Mesendoderm (in vitro differentiated cells): ENCODE data around the gene NPHP3.
"Not testable (repeated sequence)": the region's sequence is repeated elsewhere in the genome, so short reads cannot be mapped to it uniquely, and the experiment has no call there.

Experiments
- DNase-seq: peaks from one replicate; pipeline ENCODE4 v3.0.0; 2013
- H2AK5ac ChIP-seq: 2 replicates; pipeline ENCODE4 v1.6.1; 2013; ENCODE audit warnings: low read length, inconsistent platforms
- H2BK120ac ChIP-seq: 2 replicates; pipeline ENCODE4 v1.6.1; 2013; ENCODE audit warnings: low read depth, mild to moderate bottlenecking, low read length, moderate library complexity, mixed read lengths
- H2BK15ac ChIP-seq: replicated peaks from 2 replicates; pipeline ENCODE4 v1.6.1; 2013; ENCODE audit warnings: low read depth, mild to moderate bottlenecking, moderate library complexity
- H2BK5ac ChIP-seq: 2 replicates; pipeline ENCODE4 v1.6.1; 2013; ENCODE audit warnings: low read length, inconsistent platforms
- H3K18ac ChIP-seq: 2 replicates; pipeline ENCODE4 v1.6.1; 2013; ENCODE audit warnings: mild to moderate bottlenecking, low read length, mixed read lengths
- H3K23ac ChIP-seq: one replicate; pipeline ENCODE4 v1.6.1; 2013; ENCODE audit warnings: low read length
- H3K27ac ChIP-seq: 2 replicates; pipeline ENCODE4 v1.5.1; 2013; ENCODE audit warnings: low read depth, mild to moderate bottlenecking, inconsistent platforms, low read length, moderate library complexity
- H3K27me3 ChIP-seq: 2 replicates; pipeline ENCODE4 v1.6.1; 2013; ENCODE audit warnings: low read length, control low read depth, mild to moderate bottlenecking, inconsistent platforms; ENCODE audit not compliant: insufficient read depth, poor library complexity
- H3K36me3 ChIP-seq: 2 replicates; pipeline ENCODE4 v1.6.1; 2013; ENCODE audit warnings: low read length, inconsistent platforms; ENCODE audit not compliant: control insufficient read depth, insufficient read depth
- H3K4ac ChIP-seq: one replicate; pipeline ENCODE4 v1.6.1; 2013; ENCODE audit warnings: low read depth, mild to moderate bottlenecking, low read length, moderate library complexity
- H3K4me1 ChIP-seq: 2 replicates; pipeline ENCODE4 v1.6.1; 2013; ENCODE audit warnings: low read depth, low read length, inconsistent platforms; ENCODE audit not compliant: control insufficient read depth
- H3K4me2 ChIP-seq: 2 replicates; pipeline ENCODE4 v1.6.1; 2013; ENCODE audit warnings: low read length
- H3K4me3 ChIP-seq: 2 replicates; pipeline ENCODE4 v1.5.1; 2013; ENCODE audit warnings: mild to moderate bottlenecking, low read length
- H3K56ac ChIP-seq: one replicate; pipeline ENCODE4 v1.6.1; 2013; ENCODE audit warnings: low read length
- H3K79me1 ChIP-seq: 2 replicates; pipeline ENCODE4 v1.6.1; 2013; ENCODE audit warnings: low read length, inconsistent platforms
- H3K79me2 ChIP-seq: 2 replicates; pipeline ENCODE4 v1.6.1; 2013; ENCODE audit warnings: mild to moderate bottlenecking, low read length; ENCODE audit not compliant: control insufficient read depth, insufficient read depth
- H3K9ac ChIP-seq: 2 replicates; pipeline ENCODE4 v1.6.1; 2013; ENCODE audit warnings: low read length, inconsistent platforms
- H4K5ac ChIP-seq: one replicate; pipeline ENCODE4 v1.6.1; 2013; ENCODE audit warnings: low read length
- H4K8ac ChIP-seq: one replicate; pipeline ENCODE4 v1.6.1; 2013; ENCODE audit warnings: low read depth, mild to moderate bottlenecking, control low read depth, low read length, moderate library complexity
- WGBS: extraction: QIAGEN DNeasy Blood & Tissue Kit; methylation state at CpG from one replicate; pipeline ENCODE4 v1.1.7; 2013; ENCODE audit warnings: low lambda C conversion rate, missing lambda C conversion rate; ENCODE audit not compliant: insufficient coverage; ENCODE audit errors: extremely low coverage; 5-methylcytosine and 5-hydroxymethylcytosine counted together

Gene NPHP3

DNA sequence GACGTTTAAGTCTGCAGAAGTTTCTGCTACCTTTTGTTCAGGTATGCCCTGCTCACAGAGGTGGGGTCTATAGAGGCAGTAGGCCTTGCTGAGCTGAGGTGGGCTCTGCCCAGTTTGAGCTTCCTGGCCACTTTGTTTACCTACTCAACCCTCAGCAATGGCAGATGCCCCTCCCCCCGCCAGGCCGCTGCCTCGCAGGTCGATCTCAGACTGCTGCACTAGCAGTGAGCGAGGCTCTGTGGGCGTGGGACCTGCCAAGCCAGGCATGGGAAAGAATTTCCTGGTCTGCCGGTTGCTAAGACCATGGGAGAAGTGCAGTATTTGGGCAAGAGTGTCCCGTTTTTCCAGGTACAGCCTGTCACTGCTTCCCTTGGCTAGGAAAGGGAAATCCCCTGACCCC lies 24.5 kb upstream of the NPHP3 start:
- not testable (repeated sequence) for H3K79me2 ChIP-seq, H2BK120ac ChIP-seq, H3K4me3 ChIP-seq, DNase-seq, H4K5ac ChIP-seq, H2BK15ac ChIP-seq, H3K4me1 ChIP-seq, H2AK5ac ChIP-seq, H3K4ac ChIP-seq, H3K23ac ChIP-seq, H3K36me3 ChIP-seq, H4K8ac ChIP-seq, H3K27me3 ChIP-seq, H3K27ac ChIP-seq, H3K4me2 ChIP-seq, H3K18ac ChIP-seq, H3K9ac ChIP-seq, H3K56ac ChIP-seq, H3K79me1 ChIP-seq, H2BK5ac ChIP-seq
- WGBS = no CpG with 5 or more reads among the region's 9 CpGs

DNA sequence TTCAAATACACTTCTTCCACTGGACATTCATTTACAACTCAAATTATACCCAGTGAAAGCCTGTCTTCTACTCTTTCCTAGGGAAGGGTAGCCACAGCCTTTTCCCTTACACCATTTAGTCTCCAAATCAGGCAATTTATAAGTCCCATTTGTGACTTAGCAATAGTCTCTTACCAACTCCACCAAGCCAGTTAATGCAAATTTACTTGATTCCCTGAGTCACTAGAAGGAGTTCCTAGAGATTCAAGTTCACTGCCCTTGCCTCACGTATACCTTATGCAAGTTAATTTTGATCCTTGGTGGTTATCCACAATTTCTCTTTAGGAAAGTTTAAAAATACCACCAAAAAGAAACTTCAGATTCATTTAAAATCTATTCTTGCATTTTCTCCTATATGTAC lies 16.1 kb upstream of the NPHP3 start:
- H3K4me2 ChIP-seq = no peak overlapping the region
- no peaks in the 10 kb centered on the region for H3K27me3 ChIP-seq
- no peak overlapping the region for H3K18ac ChIP-seq
- H2BK120ac ChIP-seq = no peak overlapping the region
- no peak overlapping the region for H2BK5ac ChIP-seq
- no peak overlapping the region for H2AK5ac ChIP-seq
- DNase-seq = no peak
- no peak overlapping the region for H2BK15ac ChIP-seq
- no peak overlapping the region for H3K23ac ChIP-seq
- H3K4me3 ChIP-seq = no peak overlapping the region
- H3K36me3 ChIP-seq = no peaks in the 10 kb centered on the region
- no peak overlapping the region for H4K8ac ChIP-seq
- no peak overlapping the region for H3K4ac ChIP-seq
- no peaks in the 10 kb centered on the region for H3K4me1 ChIP-seq
- no peak overlapping the region for H3K9ac ChIP-seq
- H3K27ac ChIP-seq = no peak overlapping the region
- WGBS = no CpG with 5 or more reads among the region's 1 CpG
- no peak overlapping the region for H4K5ac ChIP-seq
- H3K56ac ChIP-seq = no peak overlapping the region
- H3K79me1 ChIP-seq = no peaks in the 10 kb centered on the region
- no peaks in the 10 kb centered on the region for H3K79me2 ChIP-seq

GRCh38 chr3:132735589-132735988 lies 13.4 kb upstream of the NPHP3 start:
- no peak overlapping the region for H3K27ac ChIP-seq
- H2AK5ac ChIP-seq = no peak overlapping the region
- no peak overlapping the region for H4K5ac ChIP-seq
- no peak overlapping the region for H2BK15ac ChIP-seq
- no peaks in the 10 kb centered on the region for H3K79me2 ChIP-seq
- no peak overlapping the region for H3K9ac ChIP-seq
- H3K4ac ChIP-seq = no peak overlapping the region
- H3K36me3 ChIP-seq = no peaks in the 10 kb centered on the region
- H2BK5ac ChIP-seq = no peak overlapping the region
- H3K4me2 ChIP-seq = no peak overlapping the region
- no peak overlapping the region for H3K4me3 ChIP-seq
- H3K56ac ChIP-seq = no peak overlapping the region
- no peaks in the 10 kb centered on the region for H3K4me1 ChIP-seq
- no peaks in the 10 kb centered on the region for H3K27me3 ChIP-seq
- no peak overlapping the region for H2BK120ac ChIP-seq
- H3K18ac ChIP-seq = no peak overlapping the region
- H3K23ac ChIP-seq = no peak overlapping the region
- H3K79me1 ChIP-seq = no peaks in the 10 kb centered on the region
- DNase-seq = no peak
- H4K8ac ChIP-seq = no peak overlapping the region

DNA sequence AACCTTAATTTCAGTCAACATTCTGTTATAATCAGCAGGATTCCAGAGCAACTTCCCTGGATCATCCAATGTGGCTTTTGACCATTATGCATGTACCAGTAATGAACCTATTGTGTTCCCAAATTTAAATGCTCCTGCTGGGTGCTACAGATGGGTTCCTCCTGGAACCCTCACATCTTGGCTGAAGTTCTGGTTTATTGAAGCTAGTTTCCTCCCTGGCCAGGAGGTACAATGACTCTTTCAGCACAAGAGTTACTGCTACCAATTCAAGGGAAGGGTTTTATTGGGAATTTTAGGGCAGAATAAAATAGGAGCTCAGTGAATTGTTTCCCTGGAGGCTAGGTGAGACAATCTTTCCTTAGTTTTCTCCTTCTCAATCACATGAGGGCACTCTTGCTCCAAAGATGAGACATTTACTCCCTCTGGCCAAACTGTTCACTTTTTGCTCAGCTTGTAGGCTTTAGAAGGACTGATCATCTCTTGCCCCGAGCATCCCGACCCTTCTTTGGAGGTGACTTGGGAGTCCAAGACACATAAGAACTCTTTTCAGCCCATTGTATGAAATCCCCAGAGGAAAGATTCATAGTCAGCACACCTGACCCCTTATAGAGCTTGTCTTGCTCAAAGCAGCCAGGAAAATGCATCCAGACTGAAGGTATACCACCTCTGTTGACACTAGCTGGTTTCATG lies 8.8 kb upstream of the NPHP3 start:
- H2AK5ac ChIP-seq = no peak overlapping the region

GRCh38 chr3:132726341-132726823 lies 4.2 kb upstream of the NPHP3 start:
- H2BK15ac ChIP-seq = no peak overlapping the region
- no peak overlapping the region for H3K4ac ChIP-seq
- no peak overlapping the region for H3K4me2 ChIP-seq
- H2BK120ac ChIP-seq = no peak overlapping the region
- no peak overlapping the region for H3K4me3 ChIP-seq
- peak; percentile 57 for DNase-seq
- H3K56ac ChIP-seq = no peak overlapping the region
- H3K36me3 ChIP-seq = no peaks in the 10 kb centered on the region
- no peak overlapping the region for H2BK5ac ChIP-seq
- H3K79me2 ChIP-seq = no peaks in the 10 kb centered on the region
- H4K8ac ChIP-seq = no peak overlapping the region
- H3K9ac ChIP-seq = no peak overlapping the region
- no peaks in the 10 kb centered on the region for H3K4me1 ChIP-seq
- WGBS = no CpG with 5 or more reads among the region's 2 CpGs
- H3K27ac ChIP-seq = no peak overlapping the region
- H3K27me3 ChIP-seq = no peaks in the 10 kb centered on the region
- H3K18ac ChIP-seq = no peak overlapping the region
- no peaks in the 10 kb centered on the region for H3K79me1 ChIP-seq
- no peak overlapping the region for H2AK5ac ChIP-seq
- H3K23ac ChIP-seq = no peak overlapping the region
- H4K5ac ChIP-seq = no peak overlapping the region

More for the DNA sequence above, 8.8 kb upstream of the NPHP3 start:
- no peaks in the 10 kb centered on the region for H3K79me1 ChIP-seq
- H3K18ac ChIP-seq = no peak overlapping the region
- H3K9ac ChIP-seq = no peak overlapping the region
- H4K8ac ChIP-seq = no peak overlapping the region
- H3K4me2 ChIP-seq = no peak overlapping the region
- no peak overlapping the region for H3K27ac ChIP-seq
- no peak overlapping the region for H3K4me3 ChIP-seq
- H4K5ac ChIP-seq = no peak overlapping the region
- H3K4ac ChIP-seq = no peak overlapping the region
- no peak overlapping the region for H3K23ac ChIP-seq
- H2BK120ac ChIP-seq = no peak overlapping the region
- no peaks in the 10 kb centered on the region for H3K27me3 ChIP-seq
- H2BK15ac ChIP-seq = no peak overlapping the region
- DNase-seq = peak; percentile 74
- WGBS = no CpG with 5 or more reads among the region's 2 CpGs
- H3K4me1 ChIP-seq = no peaks in the 10 kb centered on the region
- H3K36me3 ChIP-seq = no peaks in the 10 kb centered on the region
- H3K79me2 ChIP-seq = no peaks in the 10 kb centered on the region
- no peak overlapping the region for H2BK5ac ChIP-seq
- no peak overlapping the region for H3K56ac ChIP-seq
